Activated CD4-positive, alpha-beta T cell treated with anti-CD3 and anti-CD28 coated beads, Interleukin-2, amount 10 ng/mL, durations not matched to agents 24 days and 14 days (primary cell): ENCODE results near the gene LIPT2. TPM values are rescaled to one million over a fixed set of nuclear protein-coding genes. Genes with fewer than 3 reads are reported as not detected.
"Not testable (repeated sequence)": the region's sequence is repeated elsewhere in the genome, so short reads cannot be mapped to it uniquely, and the experiment has no call there.

Experiments
- DNase-seq: peaks from one replicate; pipeline ENCODE4 v3.0.0; 2022
- H3K27ac Mint-ChIP-seq: one replicate; pipeline ENCODE4 v1.8.0; 2022; ENCODE audit warnings: mild to moderate bottlenecking, mixed read lengths
- H3K27me3 Mint-ChIP-seq: one replicate; pipeline ENCODE4 v1.8.0; 2022; ENCODE audit warnings: mixed read lengths
- H3K36me3 Mint-ChIP-seq: one replicate; pipeline ENCODE4 v1.8.0; 2022; ENCODE audit warnings: low read depth, mild to moderate bottlenecking, mixed read lengths
- H3K4me1 Mint-ChIP-seq: one replicate; pipeline ENCODE4 v1.8.0; 2021; ENCODE audit warnings: mixed read lengths
- H3K4me3 Mint-ChIP-seq: one replicate; pipeline ENCODE4 v1.8.0; 2022; ENCODE audit warnings: mild to moderate bottlenecking, moderate library complexity, mixed read lengths
- H3K9me3 Mint-ChIP-seq: one replicate; pipeline ENCODE4 v1.8.0; 2021; ENCODE audit warnings: mixed read lengths
- intact Hi-C: fragments of 100-400 bp; cut with micrococcal nuclease; formaldehyde crosslinking; loops from one replicate; pipeline ENCODE4 v1.15.1; 2023
- total RNA-seq: library from RNA; stranded (reverse); gene quantifications from 2 replicates; pipeline ENCODE4 v1.2.3, GENCODE V29; 2022

The LIPT2 gene
- total RNA-seq, result 3.1 and 4.7 TPM in 2 replicates

- peaks cover 15% of the 10 kb centered on the region for H3K4me1 Mint-ChIP-seq
- intact Hi-C loops, result loop anchor here (1.0 to 5.0 kb wide), 4 partner anchors 95 to 1186 kb away; partner anchors contain the start of genes ARHGEF17, PGM2L1, POLD3 and RNF169
- DNase-seq, result peak; percentile 99
Measured at GRCh38 chr11:74492974-74493790, at the start of gene LIPT2. TSS of gene LIPT2 (minus strand) at chr11:74493724. CDS start at chr11:74493703, 21 bp downstream.

DNA sequence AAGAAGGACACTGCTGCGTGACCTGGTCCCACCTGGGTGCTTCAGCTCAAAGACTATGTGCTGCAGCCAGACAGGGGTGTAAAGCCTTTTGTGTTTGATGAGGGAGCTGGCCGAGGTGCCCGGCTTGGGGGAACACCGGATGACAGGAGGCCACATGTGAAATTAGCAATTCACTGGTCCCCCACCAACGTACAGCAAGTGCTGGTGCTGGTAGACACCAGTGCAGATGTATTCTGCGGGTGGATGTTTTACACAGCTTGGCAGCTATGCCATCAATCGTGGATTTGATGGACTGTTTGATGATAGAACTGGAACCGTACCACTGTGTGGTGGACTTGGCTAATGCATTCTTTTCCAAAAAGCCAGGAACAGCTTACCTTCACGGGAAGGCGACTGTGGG, 47.9 kb upstream of the LIPT2 start:
- no peaks in the 10 kb centered on the region for H3K36me3 Mint-ChIP-seq
- peaks cover 3% of the 10 kb centered on the region for H3K27me3 Mint-ChIP-seq
- no peaks in the 10 kb centered on the region for H3K4me1 Mint-ChIP-seq

More at GRCh38 chr11:74492974-74493790, at the start of gene LIPT2:
- Mint-ChIP-seq H3K36me3 (peaks cover 2% of the 10 kb centered on the region), H3K27me3 (peaks cover 1% of the 10 kb centered on the region), H3K27ac (peak within 1 kb of the TSS; percentile 80), H3K4me3 (peak within 1 kb of the TSS; percentile 86), H3K9me3 (no peaks in the 10 kb centered on the region)

GRCh38 chr11:74540270-74540669, 46.7 kb upstream of the LIPT2 start:
- no peaks in the 10 kb centered on the region for H3K4me1 Mint-ChIP-seq
- no peaks in the 10 kb centered on the region for H3K36me3 Mint-ChIP-seq
- H3K9me3 Mint-ChIP-seq, result peaks cover 12% of the 10 kb centered on the region
- H3K27me3 Mint-ChIP-seq, result peaks cover 3% of the 10 kb centered on the region
- intact Hi-C loops, result no loop called here
- H3K27ac Mint-ChIP-seq, result no peak overlapping the region
- DNase-seq, result no peak
- H3K4me3 Mint-ChIP-seq, result no peak overlapping the region

More for the DNA sequence above, 47.9 kb upstream of the LIPT2 start:
- Mint-ChIP-seq H3K4me3 (no peak overlapping the region), H3K27ac (no peak overlapping the region), H3K9me3 (peaks cover 12% of the 10 kb centered on the region)
- intact Hi-C loops, result no loop called here
- no peak for DNase-seq

- Mint-ChIP-seq H3K4me1 (no peaks in the 10 kb centered on the region), H3K4me3 (no peak overlapping the region)
Measured at GRCh38 chr11:74538680-74539079, 45.2 kb upstream of the LIPT2 start.

DNA sequence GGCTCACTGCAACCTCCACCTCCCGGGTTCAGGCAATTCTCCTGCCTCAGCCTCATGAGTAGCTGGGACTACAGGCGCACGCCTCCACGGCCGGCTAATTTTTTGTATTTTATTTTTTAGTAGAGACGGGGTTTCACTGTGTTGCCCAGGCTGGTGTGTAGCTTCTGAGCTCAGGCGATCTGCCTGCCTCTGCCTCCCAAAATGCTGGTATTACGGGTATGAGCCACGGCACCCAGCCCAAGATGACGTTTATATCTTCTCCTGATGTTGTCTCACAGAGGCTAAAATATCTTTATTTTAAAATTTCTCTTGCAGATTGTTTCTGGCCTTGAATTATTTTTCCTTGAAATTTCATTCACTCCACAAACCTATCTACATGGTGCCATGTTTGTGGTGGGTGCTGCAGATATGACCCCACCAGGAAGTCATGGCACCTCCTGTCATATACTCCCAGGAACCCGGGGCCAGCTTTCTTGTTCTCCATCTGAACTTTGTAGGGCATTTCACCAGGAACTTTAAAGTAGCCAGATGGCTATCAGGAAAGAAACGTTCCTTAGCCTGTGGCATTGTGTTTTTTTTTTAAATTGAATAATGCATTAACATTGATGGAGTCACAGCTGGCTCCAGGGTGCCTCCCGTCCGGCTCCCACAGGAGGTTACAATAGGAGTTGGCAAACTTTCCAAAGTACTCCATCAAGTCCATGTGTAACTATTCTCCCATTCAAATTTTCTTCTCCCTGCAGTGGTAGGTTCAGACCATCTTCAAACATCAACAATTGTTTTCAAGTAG, 42.0 kb upstream of the LIPT2 start:
- no peak overlapping the region for H3K27ac Mint-ChIP-seq

More at GRCh38 chr11:74538680-74539079, 45.2 kb upstream of the LIPT2 start:
- Mint-ChIP-seq H3K27ac (no peak overlapping the region), H3K36me3 (no peaks in the 10 kb centered on the region), H3K9me3 (peaks cover 12% of the 10 kb centered on the region), H3K27me3 (peaks cover 3% of the 10 kb centered on the region)
- no peak for DNase-seq
- intact Hi-C loops, result no loop called here

DNA sequence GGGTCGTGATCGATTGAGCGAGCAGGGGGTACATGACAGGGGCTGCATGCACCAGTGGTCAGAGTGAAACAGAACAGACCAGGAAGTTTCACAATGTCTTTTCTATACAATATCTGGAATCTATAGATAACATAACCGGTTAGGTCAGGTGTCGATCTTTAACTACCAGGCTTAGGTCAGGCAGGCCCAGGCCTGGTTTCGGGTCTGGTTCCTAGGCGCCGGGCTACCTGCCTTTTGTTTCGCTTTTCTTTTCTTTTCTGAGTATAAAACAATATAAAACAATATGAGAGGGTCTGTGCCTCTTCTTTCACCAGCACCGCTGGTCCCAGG, 41.4 kb upstream of the LIPT2 start:
- H3K4me3 Mint-ChIP-seq, H3K27me3 Mint-ChIP-seq, H3K36me3 Mint-ChIP-seq, DNase-seq, H3K27ac Mint-ChIP-seq, H3K4me1 Mint-ChIP-seq, intact Hi-C loops: not testable (repeated sequence)
- peaks cover 12% of the 10 kb centered on the region for H3K9me3 Mint-ChIP-seq

More for the DNA sequence above, 42.0 kb upstream of the LIPT2 start:
- Mint-ChIP-seq H3K4me1 (no peaks in the 10 kb centered on the region), H3K27me3 (peaks cover 3% of the 10 kb centered on the region), H3K9me3 (peaks cover 12% of the 10 kb centered on the region), H3K4me3 (no peak overlapping the region), H3K36me3 (no peaks in the 10 kb centered on the region)
- intact Hi-C loops, result no loop called here
- DNase-seq, result no peak

DNA sequence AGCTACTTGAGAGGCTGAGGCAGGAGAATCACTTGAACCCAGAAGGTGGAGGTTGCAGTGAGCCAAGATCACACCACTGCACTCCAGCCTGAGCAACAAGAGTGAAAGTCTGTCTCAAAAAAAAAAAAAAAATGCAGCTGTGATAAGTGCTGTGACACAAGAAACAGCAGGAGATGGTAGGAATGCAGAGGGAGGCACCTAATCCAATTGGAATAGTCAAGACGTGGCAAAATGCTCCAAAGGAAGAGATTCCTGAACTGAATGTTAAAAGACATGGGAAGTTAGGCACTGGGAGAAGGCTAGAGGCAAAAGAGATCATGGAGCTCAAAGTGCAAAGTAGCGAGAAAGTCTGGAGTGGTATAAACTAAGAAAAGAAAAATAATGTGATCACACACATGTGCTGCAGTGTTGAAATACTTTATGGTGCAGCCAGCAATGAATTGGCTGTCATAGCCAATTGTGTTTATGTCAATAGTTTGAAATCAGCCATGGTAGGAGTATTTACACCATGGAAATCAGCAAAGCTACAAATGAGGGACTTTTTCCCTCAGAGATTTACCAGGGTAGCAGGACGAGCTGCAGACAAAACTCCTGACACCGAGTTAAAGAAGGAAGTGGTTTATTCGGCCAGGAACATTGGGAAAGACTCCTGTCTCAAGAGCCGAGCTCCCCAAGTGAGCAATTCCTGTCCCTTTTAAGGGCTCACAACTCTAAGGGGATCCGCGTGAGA, 40.9 kb upstream of the LIPT2 start:
- Mint-ChIP-seq H3K27ac (no peak overlapping the region), H3K4me3 (no peak overlapping the region), H3K36me3 (no peaks in the 10 kb centered on the region), H3K27me3 (peaks cover 5% of the 10 kb centered on the region), H3K9me3 (peaks cover 12% of the 10 kb centered on the region), H3K4me1 (no peaks in the 10 kb centered on the region)
- intact Hi-C loops, result no loop called here
- no peak for DNase-seq

GRCh38 chr11:74533421-74533820, 39.9 kb upstream of the LIPT2 start:
- Mint-ChIP-seq H3K4me1 (no peaks in the 10 kb centered on the region), H3K9me3 (peaks cover 12% of the 10 kb centered on the region), H3K27me3 (peaks cover 2% of the 10 kb centered on the region), H3K4me3 (no peak overlapping the region), H3K27ac (no peak overlapping the region), H3K36me3 (no peaks in the 10 kb centered on the region)
- intact Hi-C loops, result no loop called here
- no peak for DNase-seq

DNA sequence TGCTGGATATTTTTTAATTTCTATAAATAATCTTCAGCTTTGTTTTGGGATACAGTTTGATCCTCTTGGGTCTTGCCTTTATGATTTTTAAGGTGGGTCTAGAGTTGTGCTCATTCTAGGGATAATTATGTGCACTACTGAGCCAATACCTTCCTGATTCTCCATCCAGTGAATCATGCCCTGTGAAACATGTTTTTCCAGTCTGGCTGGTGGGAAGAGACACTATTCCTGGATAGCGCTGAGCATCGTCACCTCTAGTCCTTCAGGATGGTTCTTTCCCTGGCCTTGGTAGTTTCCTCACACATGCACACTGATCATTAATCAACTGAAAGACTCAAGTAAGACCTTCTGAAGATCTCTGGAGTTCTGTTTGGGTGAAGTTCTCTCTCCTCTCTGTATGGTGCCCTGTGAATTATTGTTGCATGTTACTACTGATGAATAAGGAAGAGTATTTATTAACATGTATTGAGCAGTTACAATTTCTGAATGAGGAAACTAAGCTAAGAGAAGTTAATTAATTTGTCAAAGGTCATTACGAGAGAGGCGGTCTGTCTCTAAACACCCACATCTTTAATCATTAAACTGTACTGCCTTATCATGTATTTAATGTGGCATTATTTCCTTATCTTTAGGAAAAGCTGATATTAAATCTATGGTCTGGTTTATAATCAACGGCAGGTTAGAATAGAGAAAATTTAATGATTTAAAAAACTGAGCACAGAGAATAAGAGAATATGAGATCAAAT, 39.1 kb upstream of the LIPT2 start:
- peaks cover 6% of the 10 kb centered on the region for H3K9me3 Mint-ChIP-seq

DNA sequence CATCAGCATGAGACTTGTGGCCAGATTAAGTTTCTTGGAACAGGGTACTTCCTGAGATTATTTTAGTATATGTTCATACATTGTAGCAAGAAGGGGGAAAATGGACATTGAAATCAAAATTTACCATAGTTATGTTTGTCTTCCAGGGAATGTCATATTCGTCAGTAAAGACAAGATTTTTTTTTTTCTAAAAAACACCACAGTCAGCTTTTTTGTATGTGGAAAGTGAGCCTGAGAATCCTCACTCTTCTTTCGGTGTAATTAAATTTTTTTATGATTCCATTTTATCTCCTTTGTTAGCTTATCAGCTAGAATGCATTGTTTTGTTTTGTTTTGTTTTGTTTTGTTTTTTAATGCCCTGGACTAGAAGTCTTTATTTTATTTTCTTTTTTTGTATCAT, 31.5 kb upstream of the LIPT2 start:
- DNase-seq, result no peak
- Mint-ChIP-seq H3K27me3 (peaks cover 17% of the 10 kb centered on the region), H3K4me3 (no peak overlapping the region), H3K36me3 (no peaks in the 10 kb centered on the region), H3K27ac (no peak overlapping the region), H3K4me1 (no peaks in the 10 kb centered on the region), H3K9me3 (no peaks in the 10 kb centered on the region)
- intact Hi-C loops, result no loop called here

More for the DNA sequence above, 39.1 kb upstream of the LIPT2 start:
- H3K4me1 Mint-ChIP-seq, result no peaks in the 10 kb centered on the region
- DNase-seq, result no peak
- no peaks in the 10 kb centered on the region for H3K36me3 Mint-ChIP-seq
- no peak overlapping the region for H3K27ac Mint-ChIP-seq
- no peak overlapping the region for H3K4me3 Mint-ChIP-seq
- intact Hi-C loops, result no loop called here
- H3K27me3 Mint-ChIP-seq, result peaks cover 2% of the 10 kb centered on the region

DNA sequence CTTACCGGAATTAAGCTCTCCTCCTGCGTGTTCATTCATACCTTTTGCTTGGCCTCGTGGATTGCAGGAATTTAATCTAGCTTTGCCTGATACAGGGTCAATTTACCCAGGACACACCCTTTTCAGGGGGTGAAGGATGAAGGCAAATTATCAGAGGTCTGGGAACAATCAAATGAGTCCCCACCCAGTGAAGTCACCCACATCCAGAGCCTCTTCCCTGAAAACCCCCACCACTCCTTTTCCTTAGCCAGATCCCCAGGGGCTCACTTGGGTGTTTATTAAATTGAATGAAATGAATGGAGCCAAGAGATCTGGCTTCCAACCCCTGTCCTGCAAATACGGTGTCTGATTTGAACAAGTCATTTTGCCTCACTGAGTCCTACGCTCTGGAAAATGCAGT, 31.0 kb upstream of the LIPT2 start:
- DNase-seq, result peak; percentile 33
- H3K27ac Mint-ChIP-seq, result no peak overlapping the region
- H3K9me3 Mint-ChIP-seq, result no peaks in the 10 kb centered on the region
- peaks cover 16% of the 10 kb centered on the region for H3K27me3 Mint-ChIP-seq
- H3K4me1 Mint-ChIP-seq, result no peaks in the 10 kb centered on the region
- no peak overlapping the region for H3K4me3 Mint-ChIP-seq
- H3K36me3 Mint-ChIP-seq, result no peaks in the 10 kb centered on the region
- intact Hi-C loops, result no loop called here

- no peaks in the 10 kb centered on the region for H3K36me3 Mint-ChIP-seq
- no peak overlapping the region for H3K4me3 Mint-ChIP-seq
- no peaks in the 10 kb centered on the region for H3K9me3 Mint-ChIP-seq
- peaks cover 16% of the 10 kb centered on the region for H3K27me3 Mint-ChIP-seq
- no peaks in the 10 kb centered on the region for H3K4me1 Mint-ChIP-seq
- intact Hi-C loops, result no loop called here
- peak; percentile 29 for DNase-seq
- no peak overlapping the region for H3K27ac Mint-ChIP-seq
Measured at GRCh38 chr11:74522776-74523175, 29.3 kb upstream of the LIPT2 start.

DNA sequence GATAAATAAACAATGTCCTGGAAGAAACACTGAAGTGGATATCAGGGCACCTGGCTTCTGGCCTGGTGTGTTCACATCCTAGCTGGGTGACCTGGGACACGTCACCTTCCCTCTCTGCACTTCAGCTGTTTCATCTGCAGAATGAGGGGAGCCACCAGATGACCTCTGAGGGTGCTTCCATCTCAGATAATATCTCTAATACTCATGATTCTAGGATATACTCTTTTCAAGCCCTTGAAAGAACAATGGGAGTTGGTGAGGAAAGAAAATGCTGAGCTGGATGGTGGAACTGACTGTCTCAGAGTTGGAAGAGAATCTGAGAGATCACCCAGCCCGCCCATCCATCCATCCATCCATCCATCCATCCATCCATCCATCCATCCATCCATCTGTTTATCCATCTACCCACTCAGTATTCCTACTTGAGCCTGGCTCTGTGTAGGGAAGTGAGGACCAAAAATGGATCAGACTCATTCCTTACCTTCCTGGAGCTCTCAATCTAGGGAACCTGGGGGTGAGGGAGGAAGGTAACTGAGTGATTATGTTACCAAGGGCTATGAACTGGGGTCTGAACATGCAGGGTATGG, 28.2 kb upstream of the LIPT2 start:
- intact Hi-C loops, result no loop called here
- H3K9me3 Mint-ChIP-seq, result peaks cover 5% of the 10 kb centered on the region
- no peak overlapping the region for H3K4me3 Mint-ChIP-seq
- H3K27ac Mint-ChIP-seq, result no peak overlapping the region
- H3K4me1 Mint-ChIP-seq, result no peaks in the 10 kb centered on the region
- no peaks in the 10 kb centered on the region for H3K36me3 Mint-ChIP-seq
- peak; percentile 48 for DNase-seq
- peaks cover 18% of the 10 kb centered on the region for H3K27me3 Mint-ChIP-seq
